Muscle of arm (tissue), 14 donors: ENCODE results near the gene PFKFB1. TPM values are rescaled to one million over a fixed set of nuclear protein-coding genes. Genes with fewer than 3 reads are reported as not detected.

Experiments
- DNase-seq: peaks from one replicate; pipeline ENCODE4 v3.0.0-alpha.2; 2013
- long read RNA-seq, 11 donors: transcript quantifications; one replicate each; lab custom pipeline, GENCODE V29; 2026
- polyA plus RNA-seq, 12 donors: library from polyadenylated mRNA; unstranded; fragments of 120-200 nt; gene quantifications; one replicate each; pipeline ENCODE4 v1.2.1, GENCODE V29; 2013; ENCODE audit not compliant: insufficient read length in 12 of 12

The PFKFB1 gene
- polyA plus RNA-seq = 1 to 10 TPM in 4 of 12 donors, under 1 TPM in 6, not detected in 2; 0.27 to 1.5 (median 0.89) TPM
- long read RNA-seq, donor 1 = 0 reads
- long read RNA-seq, donor 2 = 0 reads
- long read RNA-seq, donor 3 = 0 reads
- long read RNA-seq, donor 4 = 0 reads
- long read RNA-seq, donor 5 = 0 reads
- long read RNA-seq, donor 6 = 0 reads
- long read RNA-seq, donor 7 = 0 reads
- long read RNA-seq, donor 8 = 0 reads
- long read RNA-seq, donor 9 = 0 reads
- long read RNA-seq, donor 10 = 0 reads
- long read RNA-seq, donor 11 = 0 reads

- no peak for DNase-seq
These were observed at the start of gene PFKFB1 for GRCh38 chrX:54994099-54994498. Gene PFKFB1, minus strand, starts transcription at chrX:54994188. Its CDS starts 181 bp downstream, at chrX:54994007.

- no peak for DNase-seq
These were observed 47.5 kb upstream of the PFKFB1 start for GRCh38 chrX:55041514-55041913.

- no peak for DNase-seq
These were observed 45.5 kb upstream of the PFKFB1 start for GRCh38 chrX:55039471-55039870.

GRCh38 chrX:55033429-55033828 lies 39.4 kb upstream of the PFKFB1 start:
- no peak for DNase-seq

- no peak for DNase-seq
These were observed 36.5 kb upstream of the PFKFB1 start, which contains the start of gene ALAS2 for GRCh38 chrX:55030271-55031205. Gene ALAS2, minus strand, starts transcription at chrX:55030977. Its CDS starts 4,977 bp downstream, at chrX:55026000.

GRCh38 chrX:55029291-55029690 lies 35.3 kb upstream of the PFKFB1 start:
- no peak for DNase-seq

- DNase-seq = no peak
These were observed 34.6 kb upstream of the PFKFB1 start for GRCh38 chrX:55028611-55029010.

GRCh38 chrX:55028040-55028439 lies 34.1 kb upstream of the PFKFB1 start:
- DNase-seq = no peak

- DNase-seq = no peak
These were observed 32.9 kb upstream of the PFKFB1 start for GRCh38 chrX:55026840-55027239.

- no peak for DNase-seq
These were observed 32.2 kb upstream of the PFKFB1 start for GRCh38 chrX:55026143-55026542.

- no peak for DNase-seq
These were observed 20.9 kb upstream of the PFKFB1 start for GRCh38 chrX:55014897-55015299.

- peak; percentile 7 for DNase-seq
These were observed 17.3 kb upstream of the PFKFB1 start for GRCh38 chrX:55011294-55011693.

GRCh38 chrX:55008571-55009358 lies 14.8 kb upstream of the PFKFB1 start:
- DNase-seq = peak; percentile 2

- DNase-seq = no peak
These were observed 13.7 kb upstream of the PFKFB1 start for GRCh38 chrX:55007656-55008055.

GRCh38 chrX:55006827-55007621 lies 13.0 kb upstream of the PFKFB1 start:
- no peak for DNase-seq

GRCh38 chrX:55005256-55005655 lies 11.3 kb upstream of the PFKFB1 start:
- no peak for DNase-seq

GRCh38 chrX:55004231-55004630 lies 10.2 kb upstream of the PFKFB1 start:
- no peak for DNase-seq

- DNase-seq = peak; percentile 92
These were observed 6.0 kb upstream of the PFKFB1 start, which contains the start of gene APEX2 for GRCh38 chrX:54999717-55000598. Gene APEX2, plus strand, starts transcription at chrX:55000363. Its CDS starts 60 bp downstream, at chrX:55000423.

GRCh38 chrX:54995621-54996020 lies 1.6 kb upstream of the PFKFB1 start:
- DNase-seq = no peak
